Naive thymus-derived CD4-positive, alpha-beta T cell (primary cell): ENCODE measurements around the gene HLCS. TPM values are rescaled to one million over a fixed set of nuclear protein-coding genes. Genes with fewer than 3 reads are reported as not detected.

Experiments used
- ATAC-seq: fragments of 150-1000 bp; cut with Tn5 transposase; 2 replicates; pipeline ENCODE4 v1.10.0; 2021; ENCODE audit warnings: mild to moderate bottlenecking, moderate library complexity
- CTCF ChIA-PET: fragments of 350-600 bp; sonication (Branson Sonifier 250); formaldehyde crosslinking; loops from one replicate; lab custom pipeline; 2021; ENCODE audit warnings: antibody characterized with exemption; lab: Charles Lee
- POLR2A ChIA-PET: fragments of 350-600 bp; sonication (Branson Sonifier 250); formaldehyde crosslinking; loops from one replicate; lab custom pipeline; 2021; ENCODE audit warnings: antibody characterized with exemption, inconsistent platforms; lab: Charles Lee
- DNase-seq, 9 donors: peaks; one replicate each; pipeline versions ENCODE4 v3.0.0 to v3.0.0-alpha.2; 2020 to 2022; ENCODE audit warnings: mixed read lengths in 1 of 9
- H3K27ac ChIP-seq: one replicate; pipeline ENCODE4 v1.7.0; 2013; ENCODE audit warnings: mild to moderate bottlenecking, low read depth, low read length, moderate library complexity
- H3K27me3 ChIP-seq, 2 donors: one replicate each; pipeline ENCODE4 v1.7.0; 2013; ENCODE audit warnings: low read length in 2 of 2, mild to moderate bottlenecking in 2 of 2, moderate library complexity in 2 of 2; ENCODE audit not compliant: control insufficient read depth in 2 of 2, insufficient read depth in 2 of 2
- H3K36me3 ChIP-seq, 3 experiments: 1 replicate in 2 of 3; 2 replicates in 1 of 3; pipeline ENCODE4 v1.7.0; 2013; ENCODE audit warnings: low read length in 3 of 3, mild to moderate bottlenecking in 3 of 3, moderate library complexity in 1 of 3; ENCODE audit not compliant: insufficient read depth in 3 of 3, control insufficient read depth in 2 of 3
- H3K4me1 ChIP-seq, 2 donors: one replicate each; pipeline ENCODE4 v1.7.0; 2013; ENCODE audit warnings: low read length in 2 of 2, mild to moderate bottlenecking in 2 of 2, moderate library complexity in 1 of 2; ENCODE audit not compliant: control insufficient read depth in 2 of 2, insufficient read depth in 2 of 2
- H3K4me3 ChIP-seq: 2 replicates; pipeline ENCODE4 v1.7.0; 2013; ENCODE audit warnings: mild to moderate bottlenecking, low read length
- H3K9me3 ChIP-seq, 3 experiments: 1 replicate in 2 of 3; 2 replicates in 1 of 3; pipeline ENCODE4 v1.7.0; 2013; ENCODE audit warnings: low read length in 3 of 3; ENCODE audit not compliant: control insufficient read depth in 2 of 3
- H3K27ac Mint-ChIP-seq, 9 donors: one replicate each; pipeline ENCODE4 v1.8.0; 2020 to 2022; ENCODE audit warnings: mixed read lengths in 9 of 9, mild to moderate bottlenecking in 8 of 9, moderate library complexity in 5 of 9, inconsistent platforms in 2 of 9
- H3K27me3 Mint-ChIP-seq, 5 donors: one replicate each; pipeline ENCODE4 v1.8.0; 2021 to 2022; ENCODE audit warnings: mixed read lengths in 5 of 5, mild to moderate bottlenecking in 1 of 5
- H3K36me3 Mint-ChIP-seq, 5 donors: one replicate each; pipeline ENCODE4 v1.8.0; 2020 to 2022; ENCODE audit warnings: mixed read lengths in 5 of 5, mild to moderate bottlenecking in 3 of 5, inconsistent platforms in 1 of 5
- H3K4me1 Mint-ChIP-seq, 7 donors: one replicate each; pipeline ENCODE4 v1.8.0; 2020 to 2022; ENCODE audit warnings: mixed read lengths in 7 of 7, mild to moderate bottlenecking in 3 of 7, inconsistent platforms in 1 of 7
- H3K4me3 Mint-ChIP-seq, 10 donors: one replicate each; pipeline ENCODE4 v1.8.0; 2020 to 2022; ENCODE audit warnings: mild to moderate bottlenecking in 10 of 10, mixed read lengths in 10 of 10, moderate library complexity in 6 of 10, inconsistent platforms in 2 of 10
- H3K9me3 Mint-ChIP-seq, 11 donors: one replicate each; pipeline ENCODE4 v1.8.0; 2020 to 2022; ENCODE audit warnings: mixed read lengths in 11 of 11, mild to moderate bottlenecking in 4 of 11, inconsistent platforms in 1 of 11, moderate library complexity in 1 of 11
- intact Hi-C, 2 donors: fragments of 100-400 bp; cut with micrococcal nuclease; formaldehyde crosslinking; loops; one replicate each; pipeline ENCODE4 v1.15.1; 2023
- polyA plus RNA-seq, 2 donors: library from polyadenylated mRNA; unstranded; fragments of 300-500 nt; fragmentation: Illumina TruSeq; gene quantifications; one replicate each; pipeline ENCODE4 v1.2.3, GENCODE V29; 2021
- total RNA-seq, 6 experiments: library from RNA in 5 of 6; stranded (reverse) in 5 of 6; gene quantifications; 1 replicate in 5 of 6; 2 replicates in 1 of 6; pipeline ENCODE4 v1.2.3 and lab custom pipeline; 2021 to 2026

The HLCS gene
- total and polyA plus RNA-seq, 7 experiments from 2014 or later = 7.0 to 19.3 (median 9.0) TPM

GRCh38 chr21:36926989-36927718 is 39.3 kb downstream of the HLCS start:
- Mint-ChIP-seq H3K4me1 (peaks cover 0 to 17% (median 11%) of the 10 kb centered on the region in 7 donors), H3K27ac (no peak overlapping the region), H3K4me3 (no peak overlapping the region), H3K9me3 (no peaks in the 10 kb centered on the region), H3K36me3 (peaks cover 0 to 16% (median 4%) of the 10 kb centered on the region in 5 donors), H3K27me3 (no peaks in the 10 kb centered on the region)
- DNase-seq (no peak), ATAC-seq (no peak)
- CTCF ChIA-PET = interaction anchor here (0.6 to 4.7 kb wide), 5 partner anchors 341 to 423 kb away, joined by 3 to 33 read pairs (median 4); no protein-coding TSS in a partner anchor
- POLR2A ChIA-PET = no interaction called here
- H3K4me3 ChIP-seq = no peak overlapping the region
- intact Hi-C loops = loop anchor here (1.0 to 2.0 kb wide), 3 partner anchors 180 to 423 kb away; no protein-coding TSS in a partner anchor
- H3K27ac ChIP-seq = no peak overlapping the region
- H3K27me3 ChIP-seq = no peaks in the 10 kb centered on the region
- H3K9me3 ChIP-seq = no peaks in the 10 kb centered on the region
- peaks cover 0 to 5% (median 0%) of the 10 kb centered on the region in 3 experiments for H3K36me3 ChIP-seq
- no peaks in the 10 kb centered on the region for H3K4me1 ChIP-seq

- Mint-ChIP-seq H3K4me1 (peaks cover 0 to 17% (median 11%) of the 10 kb centered on the region in 7 donors), H3K36me3 (peaks cover 2 to 13% (median 8%) of the 10 kb centered on the region in 5 donors), H3K27me3 (no peaks in the 10 kb centered on the region), H3K4me3 (peak overlapping the region in 6 of 10 donors; percentile 3 to 53 (median 26)), H3K9me3 (no peaks in the 10 kb centered on the region), H3K27ac (peak overlapping the region in 6 of 9 donors; percentile 0 to 82 (median 33))
- POLR2A ChIA-PET = interaction anchor here (0.7 kb wide), 1 partner anchor 88 kb away, joined by 3 read pairs; no protein-coding TSS in a partner anchor
- CTCF ChIA-PET = interaction anchor here (1.7 kb wide), 2 partner anchors 337 to 418 kb away, joined by 3 to 5 read pairs; no protein-coding TSS in a partner anchor
- ATAC-seq = no peak
- no peak for DNase-seq
- no peak overlapping the region for H3K4me3 ChIP-seq
- no peaks in the 10 kb centered on the region for H3K4me1 ChIP-seq
- no peaks in the 10 kb centered on the region for H3K27me3 ChIP-seq
- H3K27ac ChIP-seq = no peak overlapping the region
- peaks cover 0 to 5% (median 0%) of the 10 kb centered on the region in 3 experiments for H3K36me3 ChIP-seq
- intact Hi-C loops = no loop called here
- no peaks in the 10 kb centered on the region for H3K9me3 ChIP-seq
Observed at GRCh38 chr21:36923270-36923669, 43.2 kb downstream of the HLCS start.

- Histone ChIP-seq H3K36me3 (peaks cover 0 to 5% (median 0%) of the 10 kb centered on the region in 3 experiments), H3K4me1 (no peaks in the 10 kb centered on the region), H3K4me3 (no peak overlapping the region), H3K27me3 (no peaks in the 10 kb centered on the region), H3K27ac (no peak overlapping the region), H3K9me3 (no peaks in the 10 kb centered on the region)
- DNase-seq (no peak), ATAC-seq (no peak)
- Mint-ChIP-seq H3K27me3 (no peaks in the 10 kb centered on the region), H3K4me1 (peaks cover 0 to 17% (median 11%) of the 10 kb centered on the region in 7 donors), H3K36me3 (peaks cover 2 to 15% (median 8%) of the 10 kb centered on the region in 5 donors), H3K9me3 (no peaks in the 10 kb centered on the region), H3K27ac (peak overlapping the region in 2 of 9 donors; percentile 70 to 82), H3K4me3 (peak overlapping the region in 1 of 10 donors; percentile 35)
- intact Hi-C loops = no loop called here
- POLR2A ChIA-PET = interaction anchor here (0.7 kb wide), 1 partner anchor 379 kb away, joined by 3 read pairs; no protein-coding TSS in a partner anchor
- CTCF ChIA-PET = interaction anchor here (0.7 to 1.7 kb wide), 3 partner anchors 337 to 418 kb away, joined by 3 read pairs; no protein-coding TSS in a partner anchor
Observed at GRCh38 chr21:36922861-36923260, 43.6 kb downstream of the HLCS start.

- H3K27ac Mint-ChIP-seq = no peak overlapping the region
- intact Hi-C loops = no loop called here
- ChIA-PET CTCF (interaction anchor here (0.7 kb wide), 1 partner anchor 331 kb away, joined by 12 read pairs; no protein-coding TSS in a partner anchor), POLR2A (interaction anchor here (0.6 kb wide), 1 partner anchor 11 kb away, joined by 4 read pairs; no protein-coding TSS in a partner anchor)
- DNase-seq (no peak), ATAC-seq (no peak)
- H3K36me3 ChIP-seq = no peaks in the 10 kb centered on the region
- no peaks in the 10 kb centered on the region for H3K27me3 ChIP-seq
- H3K9me3 Mint-ChIP-seq = no peaks in the 10 kb centered on the region
- peaks cover 4 to 15% (median 10%) of the 10 kb centered on the region in 7 donors for H3K4me1 Mint-ChIP-seq
- H3K4me3 ChIP-seq = no peak overlapping the region
- peaks cover 0 to 17% (median 8%) of the 10 kb centered on the region in 5 donors for H3K36me3 Mint-ChIP-seq
- no peak overlapping the region for H3K27ac ChIP-seq
- H3K27me3 Mint-ChIP-seq = no peaks in the 10 kb centered on the region
- no peaks in the 10 kb centered on the region for H3K9me3 ChIP-seq
- no peaks in the 10 kb centered on the region for H3K4me1 ChIP-seq
- no peak overlapping the region for H3K4me3 Mint-ChIP-seq
Observed at GRCh38 chr21:36918291-36918690, 48.2 kb downstream of the HLCS start.

GRCh38 chr21:36917471-36918158 is 48.9 kb downstream of the HLCS start:
- Histone ChIP-seq H3K36me3 (no peaks in the 10 kb centered on the region), H3K4me1 (no peaks in the 10 kb centered on the region), H3K4me3 (no peak overlapping the region), H3K9me3 (no peaks in the 10 kb centered on the region), H3K27ac (no peak overlapping the region), H3K27me3 (no peaks in the 10 kb centered on the region)
- ATAC-seq = no peak
- CTCF ChIA-PET = interaction anchor here (0.8 kb wide), 1 partner anchor 413 kb away, joined by 3 read pairs; no protein-coding TSS in a partner anchor
- H3K9me3 Mint-ChIP-seq = no peaks in the 10 kb centered on the region
- no peak for DNase-seq
- H3K36me3 Mint-ChIP-seq = peaks cover 0 to 17% (median 8%) of the 10 kb centered on the region in 5 donors
- POLR2A ChIA-PET = no interaction called here
- no peaks in the 10 kb centered on the region for H3K27me3 Mint-ChIP-seq
- peak overlapping the region in 1 of 9 donors; percentile 7 for H3K27ac Mint-ChIP-seq
- no peak overlapping the region for H3K4me3 Mint-ChIP-seq
- intact Hi-C loops = no loop called here
- H3K4me1 Mint-ChIP-seq = peaks cover 4 to 11% (median 10%) of the 10 kb centered on the region in 7 donors

GRCh38 chr21:36916718-36917117 is 49.8 kb downstream of the HLCS start:
- H3K36me3 Mint-ChIP-seq = peaks cover 0 to 17% (median 8%) of the 10 kb centered on the region in 5 donors
- no peaks in the 10 kb centered on the region for H3K4me1 ChIP-seq
- H3K4me3 Mint-ChIP-seq = no peak overlapping the region
- ChIA-PET POLR2A (no interaction called here), CTCF (no interaction called here)
- no peaks in the 10 kb centered on the region for H3K9me3 ChIP-seq
- no peak overlapping the region for H3K4me3 ChIP-seq
- intact Hi-C loops = no loop called here
- no peak overlapping the region for H3K27ac ChIP-seq
- H3K36me3 ChIP-seq = no peaks in the 10 kb centered on the region
- no peak for ATAC-seq
- no peak for DNase-seq
- no peaks in the 10 kb centered on the region for H3K27me3 Mint-ChIP-seq
- H3K27ac Mint-ChIP-seq = no peak overlapping the region
- H3K9me3 Mint-ChIP-seq = no peaks in the 10 kb centered on the region
- peaks cover 4 to 11% (median 10%) of the 10 kb centered on the region in 7 donors for H3K4me1 Mint-ChIP-seq
- H3K27me3 ChIP-seq = no peaks in the 10 kb centered on the region
